Pancreas (tissue), 10 donors: ENCODE data around the gene PTTG1IP. TPM values are rescaled to one million over a fixed set of nuclear protein-coding genes. Genes with fewer than 3 reads are reported as not detected.

ENCODE experiments used
- ATAC-seq, 4 donors: fragments of 200-7000 bp; cut with Tn5 transposase; one replicate each; pipeline versions ENCODE4 v1.8.0 to v1.9.1; 2020; ENCODE audit warnings: mild to moderate bottlenecking in 4 of 4, moderate library complexity in 4 of 4
- DNase-seq, 6 donors: peaks; one replicate each; pipeline ENCODE4 v3.0.0-alpha.2; 2020
- FAIRE-seq: peaks from 2 replicates; lab custom pipeline; 2012; peaks lifted over from hg19 to GRCh38; lab: Jason Lieb, UNC
- H3K27ac ChIP-seq, 4 donors: fragments of 200-600 bp; sonication (generic); 1 replicate in 3 of 4; 2 replicates in 1 of 4; pipeline versions ENCODE4 v1.5.0 to v1.8.0; 2020
- H3K27me3 ChIP-seq, 4 donors: fragments of 200-600 bp; one replicate each; pipeline ENCODE4 v1.8.0; 2021
- H3K36me3 ChIP-seq, 3 donors: fragments of 200-600 bp; sonication (generic) in 1 of 3; one replicate each; pipeline versions ENCODE4 v1.5.0 to v1.8.0; 2020 to 2021
- H3K4me1 ChIP-seq, 3 donors: fragments of 200-600 bp; one replicate each; pipeline ENCODE4 v1.8.0; 2021
- H3K4me3 ChIP-seq, 4 donors: fragments of 200-600 bp; sonication (generic) in 2 of 4; one replicate each; pipeline versions ENCODE4 v1.5.0 to v1.8.0; 2020 to 2021
- H3K9me3 ChIP-seq, 4 donors: fragments of 200-600 bp; one replicate each; pipeline ENCODE4 v1.8.0; 2021
- CTCF ChIP-seq, 4 donors: fragments of 200-600 bp; sonication (generic) in 3 of 4; IDR thresholded peaks; one replicate each; pipeline versions ENCODE4 v1.5.0 to v1.8.0; 2021; ENCODE audit warnings: antibody characterized with exemption in 4 of 4
- WGBS, 2 donors: extraction: QIAGEN DNeasy Blood & Tissue Kit; methylation state at CpG; one replicate each; pipeline ENCODE4 v1.1.7; 2013; 5-methylcytosine and 5-hydroxymethylcytosine counted together
- intact Hi-C, 3 donors: fragments of 100-400 bp; cut with DNase I; formaldehyde crosslinking; loops; one replicate each; pipeline versions ENCODE4 v1.11.1 to v1.14.2; 2022
- polyA plus RNA-seq, 2 donors: library from polyadenylated mRNA; stranded (reverse); fragments of 200-250 nt; gene quantifications; one replicate each; pipeline ENCODE4 v1.2.3, GENCODE V29; 2013
- total RNA-seq, 6 donors: library from RNA; stranded (reverse); fragmentation: NEBNext Ultra II Directional in 4 of 6; extraction: Animal tissue kit (Norgen Biotek cat#: 25700) in 4 of 6; gene quantifications; one replicate each; pipeline versions ENCODE4 v1.2.1 to v1.2.4, GENCODE V29; 2021 to 2023
- donor health status: healthy with polysubstance abuse.
- donor health status: DM: no; HTN: no; CAD: no; lungs with moderate emphysema.
- donor health status: DM: no; HTN: no; CAD: no.
- donor health status: control.
- donor health status: control.
- donor health status: Bipolar disorder and iron deficiency.
- donor health status: DM: yes; HTN: yes; CAD: no.
- donor health status: DM: no; HTN: no; CAD: no.
- donor health status: DM: no; HTN: no; CAD: no.
- donor health status: DM: yes; HTN: yes; CAD: no.

The PTTG1IP gene
- total and polyA plus RNA-seq, 8 donors: 44.9 to 118 (median 60.6) TPM

GRCh38 chr21:44802396-44803153 lies 70.9 kb downstream of the PTTG1IP start:
- H3K36me3 ChIP-seq: peaks cover 0 to 11% (median 0%) of the 10 kb centered on the region in 3 donors
- H3K4me3 ChIP-seq: peak overlapping the region; percentile 70 to 99 (median 85)
- 23 to 34% methylated on average over 24 to 32 of the region's 32 CpGs for WGBS, 2 donors
- ATAC-seq (no peak), FAIRE-seq (no peak), DNase-seq (no peak)
- H3K27me3 ChIP-seq: no peaks in the 10 kb centered on the region
- peaks cover 5 to 20% (median 10%) of the 10 kb centered on the region in 3 donors for H3K4me1 ChIP-seq
- intact Hi-C loops: loop anchor here in 1 of 3 donors (10.0 kb wide), 1 partner anchor 132 kb away; no protein-coding TSS in a partner anchor
- no peaks in the 10 kb centered on the region for H3K9me3 ChIP-seq
- H3K27ac ChIP-seq: peak overlapping the region in 3 of 4 donors; percentile 53 to 72 (median 60)
- no peak for TF ChIP-seq CTCF (IDR thresholded peaks at IDR 0.05)

- ATAC-seq (peak; percentile 97 to 98 (median 98)), DNase-seq (peak; percentile 71 to 94 (median 82)), FAIRE-seq (no peak)
- 0% methylated on average over 88 to 97 of the region's 97 CpGs for WGBS, 2 donors
- H3K27ac ChIP-seq: peak within 1 kb of the TSS; percentile 44 to 72 (median 56)
- intact Hi-C loops: loop anchor here in 1 of 3 donors (10.0 kb wide), 1 partner anchor 133 kb away; no protein-coding TSS in a partner anchor
- H3K9me3 ChIP-seq: no peaks in the 10 kb centered on the region
- H3K27me3 ChIP-seq: no peaks in the 10 kb centered on the region
- H3K4me3 ChIP-seq: peak within 1 kb of the TSS; percentile 70 to 99 (median 85)
- H3K4me1 ChIP-seq: peaks cover 5 to 20% (median 10%) of the 10 kb centered on the region in 3 donors
- peaks cover 0 to 5% (median 0%) of the 10 kb centered on the region in 3 donors for H3K36me3 ChIP-seq
- no peak for TF ChIP-seq CTCF (IDR thresholded peaks at IDR 0.05)
These were observed 71.8 kb downstream of the PTTG1IP start, which contains the start of gene UBE2G2 for GRCh38 chr21:44801468-44802395. UBE2G2 (minus strand) TSS chr21:44801820; CDS start chr21:44801748, 72 bp downstream.

GRCh38 chr21:44800971-44801467 lies 72.5 kb downstream of the PTTG1IP start:
- TF ChIP-seq CTCF (IDR thresholded peaks at IDR 0.05): peak in 1 of 4 donors; percentile 9
- no peak for DNase-seq
- Histone ChIP-seq H3K4me3 (peak overlapping the region; percentile 70 to 99 (median 85)), H3K4me1 (peaks cover 5 to 20% (median 10%) of the 10 kb centered on the region in 3 donors), H3K36me3 (no peaks in the 10 kb centered on the region), H3K9me3 (no peaks in the 10 kb centered on the region), H3K27me3 (no peaks in the 10 kb centered on the region), H3K27ac (peak overlapping the region; percentile 44 to 72 (median 56))
- intact Hi-C loops: loop anchor here in 1 of 3 donors (10.0 kb wide), 1 partner anchor 134 kb away; no protein-coding TSS in a partner anchor
- WGBS, 2 donors: 1% methylated on average over 17 of the region's 17 CpGs
- ATAC-seq: peak; percentile 50 to 69 (median 60)
- FAIRE-seq: no peak

- peaks cover 5 to 20% (median 10%) of the 10 kb centered on the region in 3 donors for H3K4me1 ChIP-seq
- no peak for TF ChIP-seq CTCF (IDR thresholded peaks at IDR 0.05)
- DNase-seq (no peak), FAIRE-seq (no peak), ATAC-seq (peak in 1 of 4 donors; percentile 31)
- no peaks in the 10 kb centered on the region for H3K36me3 ChIP-seq
- H3K4me3 ChIP-seq: peak overlapping the region in 2 of 4 donors; percentile 81 to 99
- 40 to 43% methylated on average over 12 of the region's 12 CpGs for WGBS, 2 donors
- intact Hi-C loops: loop anchor here in 1 of 3 donors (10.0 kb wide), 1 partner anchor 135 kb away; no protein-coding TSS in a partner anchor
- no peaks in the 10 kb centered on the region for H3K27me3 ChIP-seq
- no peak overlapping the region for H3K27ac ChIP-seq
- H3K9me3 ChIP-seq: no peaks in the 10 kb centered on the region
These were observed 73.4 kb downstream of the PTTG1IP start for GRCh38 chr21:44800103-44800502.
